Calu3 (cell line): ENCODE results near the gene DICER1. TPM values are rescaled to one million over a fixed set of nuclear protein-coding genes. Genes with fewer than 3 reads are reported as not detected.

Experiments
- BruUV-seq: library from RNA; stranded (reverse); fragments of 400-500 nt; replicated peaks from 2 replicates; lab custom pipeline; 2021; lab: Mats Ljungman, UMichigan
- CTCF ChIA-PET: fragments of 300-600 bp; sonication (Branson Sonifier 250); formaldehyde crosslinking; loops from one replicate; lab custom pipeline; 2022; ENCODE audit warnings: antibody characterized with exemption; lab: Charles Lee
- DNase-seq: peaks from one replicate; pipeline ENCODE4 v3.0.0; 2022
- H3K27ac Mint-ChIP-seq: one replicate; pipeline ENCODE4 v1.8.0; 2022; ENCODE audit warnings: mixed read lengths; ENCODE audit not compliant: unreplicated experiment
- H3K27me3 Mint-ChIP-seq: one replicate; pipeline ENCODE4 v1.8.0; 2022; ENCODE audit warnings: mixed read lengths; ENCODE audit not compliant: unreplicated experiment
- H3K36me3 Mint-ChIP-seq: one replicate; pipeline ENCODE4 v1.8.0; 2022; ENCODE audit warnings: mild to moderate bottlenecking, moderate library complexity, mixed read lengths; ENCODE audit not compliant: insufficient read depth, unreplicated experiment
- H3K4me1 Mint-ChIP-seq: one replicate; pipeline ENCODE4 v1.8.0; 2022; ENCODE audit warnings: mild to moderate bottlenecking, low read depth, mixed read lengths; ENCODE audit not compliant: unreplicated experiment
- H3K4me3 Mint-ChIP-seq: one replicate; pipeline ENCODE4 v1.8.0; 2022; ENCODE audit warnings: mild to moderate bottlenecking, low read depth, moderate library complexity, mixed read lengths; ENCODE audit not compliant: unreplicated experiment
- H3K9me3 Mint-ChIP-seq: one replicate; pipeline ENCODE4 v1.8.0; 2022; ENCODE audit warnings: low read depth, mixed read lengths; ENCODE audit not compliant: unreplicated experiment
- CTCF ChIP-seq: fragments of 200-600 bp; IDR thresholded peaks from one replicate; pipeline ENCODE4 v1.8.0; 2022; ENCODE audit warnings: antibody characterized with exemption; ENCODE audit not compliant: unreplicated experiment
- intact Hi-C: fragments of 100-400 bp; cut with micrococcal nuclease; formaldehyde crosslinking; loops from one replicate; pipeline ENCODE4 v1.10.0; 2022; ENCODE audit not compliant: unreplicated experiment
- total RNA-seq: library from RNA; stranded (reverse); gene quantifications from 2 replicates; pipeline ENCODE4 v1.2.3, GENCODE V29; 2022

DICER1 gene
- total RNA-seq, 1 experiment from 2014 or later = 53.8 TPM

- Mint-ChIP-seq H3K9me3 (no peaks in the 10 kb centered on the region), H3K27me3 (peaks cover 54% of the 10 kb centered on the region), H3K27ac (no peak overlapping the region), H3K36me3 (no peaks in the 10 kb centered on the region), H3K4me1 (no peaks in the 10 kb centered on the region), H3K4me3 (no peak overlapping the region)
- no TSS peak for BruUV-seq
- TF ChIP-seq CTCF = no peak
- DNase-seq = no peak
- CTCF ChIA-PET = no interaction called here
- intact Hi-C loops = no loop called here
These were observed 95.8 kb downstream of the DICER1 start for GRCh38 chr14:95061317-95062093.

GRCh38 chr14:95059126-95059525 is 98.2 kb downstream of the DICER1 start:
- no peak overlapping the region for H3K27ac Mint-ChIP-seq
- BruUV-seq = no TSS peak
- intact Hi-C loops = no loop called here

GRCh38 chr14:95058491-95058890 is 98.8 kb downstream of the DICER1 start:
- no peak for DNase-seq
- no peak for TF ChIP-seq CTCF
- Mint-ChIP-seq H3K4me1 (no peaks in the 10 kb centered on the region), H3K9me3 (no peaks in the 10 kb centered on the region), H3K27me3 (peaks cover 38% of the 10 kb centered on the region), H3K36me3 (no peaks in the 10 kb centered on the region), H3K27ac (no peak overlapping the region), H3K4me3 (no peak overlapping the region)
- intact Hi-C loops = no loop called here
- CTCF ChIA-PET = no interaction called here
- no TSS peak for BruUV-seq

More at GRCh38 chr14:95059126-95059525, 98.2 kb downstream of the DICER1 start:
- CTCF ChIA-PET = no interaction called here
- H3K27me3 Mint-ChIP-seq = peaks cover 44% of the 10 kb centered on the region
- H3K9me3 Mint-ChIP-seq = no peaks in the 10 kb centered on the region
- no peak for TF ChIP-seq CTCF
- H3K36me3 Mint-ChIP-seq = no peaks in the 10 kb centered on the region
- DNase-seq = no peak
- H3K4me1 Mint-ChIP-seq = no peaks in the 10 kb centered on the region
- no peak overlapping the region for H3K4me3 Mint-ChIP-seq

- H3K4me3 Mint-ChIP-seq = no peak overlapping the region
- H3K27ac Mint-ChIP-seq = no peak overlapping the region
- no peaks in the 10 kb centered on the region for H3K36me3 Mint-ChIP-seq
- H3K27me3 Mint-ChIP-seq = peaks cover 31% of the 10 kb centered on the region
- no peaks in the 10 kb centered on the region for H3K4me1 Mint-ChIP-seq
- BruUV-seq = no TSS peak
- no peak for DNase-seq
- no peak for TF ChIP-seq CTCF
- intact Hi-C loops = no loop called here
- CTCF ChIA-PET = no interaction called here
- H3K9me3 Mint-ChIP-seq = no peaks in the 10 kb centered on the region
These were observed 99.5 kb downstream of the DICER1 start for GRCh38 chr14:95057851-95058250.
